ENCODE results near the gene AGO1.

DNA sequence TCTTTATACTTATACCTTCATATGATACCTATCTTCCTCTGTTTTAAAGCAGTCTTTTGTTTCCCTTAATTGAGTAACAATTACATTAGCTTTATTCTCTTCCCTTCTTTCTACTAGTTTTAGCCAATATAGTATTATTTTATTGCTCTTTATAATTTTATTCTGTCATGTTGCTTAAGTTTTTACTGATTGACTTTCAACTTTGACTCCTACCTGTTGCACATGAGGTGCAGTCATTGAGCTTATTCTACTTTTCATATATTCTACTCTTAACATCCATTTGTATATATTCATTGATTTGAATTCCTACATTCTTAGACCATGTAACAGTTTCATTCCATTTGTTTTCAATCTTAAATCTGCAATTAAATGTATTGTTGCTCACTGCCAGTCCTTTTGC, 97.1 kb downstream of the AGO1 start:
- TF ChIP-seq POLR2AphosphoS5 (IDR thresholded peaks at IDR 0.05; ENCODE audit: low read depth, low read length), result no peak
- TF ChIP-seq POLR2A (IDR thresholded peaks at IDR 0.05; ENCODE audit: borderline replicate concordance, extremely low read depth, insufficient read depth, insufficient read length), result no peak
- no peak for TF ChIP-seq CTCF (IDR thresholded peaks at IDR 0.05 in 2 of 3, conservative IDR thresholded peaks at IDR 0.05 in 1 of 3; ENCODE audit: borderline replicate concordance in 1 of 3, insufficient read depth in 1 of 3, low read depth in 2 of 3, low read length in 2 of 3)
- no peak for TF ChIP-seq EZH2phosphoT487 (IDR thresholded peaks at IDR 0.05; ENCODE audit: borderline replicate concordance)
- TF ChIP-seq EZH2 (IDR thresholded peaks at IDR 0.05), result no peak
- TF ChIP-seq JUND (IDR thresholded peaks at IDR 0.05), result no peak
- no peak for TF ChIP-seq ZBTB33 (IDR thresholded peaks at IDR 0.05; ENCODE audit: extremely low read depth, insufficient replicate concordance, low read length)
- no peak for TF ChIP-seq ZFX (IDR thresholded peaks at IDR 0.05)
- no peak for TF ChIP-seq FOSL1 (IDR thresholded peaks at IDR 0.05; ENCODE audit: low read depth)
- no peak for TF ChIP-seq EGR1 (IDR thresholded peaks at IDR 0.05; ENCODE audit: low read depth)
- TF ChIP-seq SIN3A (IDR thresholded peaks at IDR 0.05; ENCODE audit: low read depth), result no peak

All from HCT116 (cell line).